Neural progenitor cell (in vitro differentiated cells): ENCODE results near the gene ITGA4.

ENCODE experiments used
- EZH2 ChIP-seq: fragments of 200-600 bp; sonication (generic); IDR thresholded peaks from 2 replicates; pipeline ENCODE4 v1.6.1; 2017; ENCODE audit warnings: antibody characterized with exemption, mild to moderate bottlenecking, moderate library complexity
- EZH2phosphoT487 ChIP-seq: fragments of 200-600 bp; sonication (generic); IDR thresholded peaks from 2 replicates; pipeline ENCODE4 v1.6.1; 2017; ENCODE audit warnings: antibody characterized with exemption
- TF ChIP-seq, protein P1 (sequence below): fragments of 200-600 bp; sonication (generic); IDR thresholded peaks from 2 replicates; pipeline ENCODE4 v1.5.1; 2017; ENCODE audit warnings: antibody characterized with exemption, mild to moderate bottlenecking

DNA sequence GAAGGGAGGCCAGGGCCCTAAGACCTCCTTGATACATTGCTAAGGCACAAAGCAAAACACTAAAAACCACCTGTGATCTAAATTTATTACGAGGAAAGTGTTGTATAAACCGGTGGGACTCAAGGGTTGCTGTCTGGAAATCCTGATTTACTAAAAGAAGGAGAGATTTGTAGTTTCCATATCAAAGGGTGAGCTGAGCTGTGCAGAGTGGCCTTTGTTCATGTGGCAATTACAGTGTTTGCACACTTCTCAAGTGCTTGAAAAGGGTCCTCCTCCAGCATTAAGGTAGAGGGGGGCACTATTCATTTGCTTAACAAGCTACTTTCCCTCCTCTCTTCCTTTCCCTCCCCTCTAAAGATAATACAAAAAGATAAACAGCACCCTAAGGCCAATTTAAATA lies 30.5 kb upstream of the ITGA4 start:
- TF ChIP-seq, protein P1, sequence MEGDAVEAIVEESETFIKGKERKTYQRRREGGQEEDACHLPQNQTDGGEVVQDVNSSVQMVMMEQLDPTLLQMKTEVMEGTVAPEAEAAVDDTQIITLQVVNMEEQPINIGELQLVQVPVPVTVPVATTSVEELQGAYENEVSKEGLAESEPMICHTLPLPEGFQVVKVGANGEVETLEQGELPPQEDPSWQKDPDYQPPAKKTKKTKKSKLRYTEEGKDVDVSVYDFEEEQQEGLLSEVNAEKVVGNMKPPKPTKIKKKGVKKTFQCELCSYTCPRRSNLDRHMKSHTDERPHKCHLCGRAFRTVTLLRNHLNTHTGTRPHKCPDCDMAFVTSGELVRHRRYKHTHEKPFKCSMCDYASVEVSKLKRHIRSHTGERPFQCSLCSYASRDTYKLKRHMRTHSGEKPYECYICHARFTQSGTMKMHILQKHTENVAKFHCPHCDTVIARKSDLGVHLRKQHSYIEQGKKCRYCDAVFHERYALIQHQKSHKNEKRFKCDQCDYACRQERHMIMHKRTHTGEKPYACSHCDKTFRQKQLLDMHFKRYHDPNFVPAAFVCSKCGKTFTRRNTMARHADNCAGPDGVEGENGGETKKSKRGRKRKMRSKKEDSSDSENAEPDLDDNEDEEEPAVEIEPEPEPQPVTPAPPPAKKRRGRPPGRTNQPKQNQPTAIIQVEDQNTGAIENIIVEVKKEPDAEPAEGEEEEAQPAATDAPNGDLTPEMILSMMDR: no peak
- TF ChIP-seq EZH2: no peak
- TF ChIP-seq EZH2phosphoT487: no peak
